Endothelial cell of umbilical vein (primary cell): ENCODE results near the gene CACNG4. TPM values are rescaled to one million over a fixed set of nuclear protein-coding genes. Genes with fewer than 3 reads are reported as not detected.

ENCODE experiments used
- BruUV-seq: library from RNA; stranded (reverse); fragments of 400-500 nt; replicated peaks from 2 replicates; lab custom pipeline; 2021; lab: Mats Ljungman, UMichigan
- CTCF ChIA-PET: fragments of 300-600, 350-600 bp; sonication (Branson Sonifier 250); formaldehyde crosslinking; loops from one replicate; lab custom pipeline; 2021; ENCODE audit warnings: antibody characterized with exemption, inconsistent platforms; lab: Charles Lee
- POLR2A ChIA-PET: fragments of 300-600, 350-600 bp; sonication (Branson Sonifier 250); formaldehyde crosslinking; loops from one replicate; lab custom pipeline; 2021; ENCODE audit warnings: antibody characterized with exemption, inconsistent platforms; lab: Charles Lee
- DNase-seq: peaks from one replicate; pipeline ENCODE4 v3.0.0-alpha.2; 2011; ENCODE audit warnings: low read depth, low spot score
- FAIRE-seq: peaks from 2 replicates; lab custom pipeline; 2011; peaks lifted over from hg19 to GRCh38; lab: Jason Lieb, UNC
- H2AFZ ChIP-seq: 2 replicates; pipeline ENCODE4 v1.6.0; 2012; ENCODE audit warnings: low read depth, low read length, control low read depth, inconsistent platforms
- H3K27ac ChIP-seq: 2 replicates; pipeline ENCODE4 v1.5.1; 2011; ENCODE audit warnings: low read depth, mild to moderate bottlenecking, control low read depth, low read length, moderate library complexity; ENCODE audit not compliant: insufficient read depth
- H3K27me3 ChIP-seq, 2 experiments: 2 replicates each; pipeline versions ENCODE4 v1.6.0 to v1.6.1; 2011; ENCODE audit warnings: low read length in 2 of 2, mixed read lengths in 1 of 2; ENCODE audit not compliant: control insufficient read depth in 2 of 2, insufficient read depth in 2 of 2
- H3K36me3 ChIP-seq, 2 experiments: 2 replicates in 1 of 2; 3 replicates in 1 of 2; pipeline ENCODE4 v1.5.1; 2011; ENCODE audit warnings: low read length in 2 of 2, mild to moderate bottlenecking in 1 of 2, moderate library complexity in 1 of 2; ENCODE audit not compliant: control insufficient read depth in 2 of 2, insufficient read depth in 2 of 2; ENCODE audit errors: extremely low read depth in 1 of 2
- H3K4me1 ChIP-seq: 3 replicates; pipeline ENCODE4 v1.5.1; 2011; ENCODE audit warnings: mild to moderate bottlenecking, low read length; ENCODE audit not compliant: control insufficient read depth, insufficient read depth; ENCODE audit errors: extremely low read depth
- H3K4me2 ChIP-seq: 2 replicates; pipeline ENCODE4 v1.6.1; 2011; ENCODE audit warnings: low read length, control low read depth, mixed read lengths; ENCODE audit not compliant: insufficient read depth
- H3K4me3 ChIP-seq, 3 experiments: fragments of 200-600 bp in 1 of 3; sonication (generic), shearing (Covaris generic) in 1 of 3; replicated peaks in 1 of 3; 2 replicates each; pipeline ENCODE4 v1.5.1; 2011 to 2016; ENCODE audit warnings: control low read depth in 3 of 3, low read length in 3 of 3, mild to moderate bottlenecking in 2 of 3, inconsistent platforms in 1 of 3, low read depth in 1 of 3, moderate library complexity in 1 of 3; ENCODE audit not compliant: insufficient read depth in 1 of 3
- H3K79me2 ChIP-seq: 2 replicates; pipeline ENCODE4 v1.6.0; 2012; ENCODE audit warnings: low read length, inconsistent platforms; ENCODE audit not compliant: control insufficient read depth, insufficient read depth
- H3K9ac ChIP-seq: replicated peaks from 2 replicates; pipeline ENCODE3; 2011; ENCODE audit warnings: low read length, control low read depth; ENCODE audit not compliant: insufficient read depth; ENCODE audit errors: extremely low read depth
- H3K9me1 ChIP-seq: replicated peaks from 3 replicates; pipeline ENCODE4 v1.6.0; 2011; ENCODE audit warnings: mild to moderate bottlenecking, low read length; ENCODE audit not compliant: control insufficient read depth, insufficient read depth; ENCODE audit errors: extremely low read depth
- H3K9me3 ChIP-seq: replicated peaks from 2 replicates; pipeline ENCODE4 v1.5.1; 2012; ENCODE audit warnings: low read length, inconsistent platforms; ENCODE audit not compliant: control insufficient read depth, insufficient read depth
- H4K20me1 ChIP-seq: replicated peaks from 2 replicates; pipeline ENCODE3; 2011; ENCODE audit warnings: mild to moderate bottlenecking, low read length; ENCODE audit not compliant: control insufficient read depth, insufficient read depth; ENCODE audit errors: extremely low read depth
- CTCF ChIP-seq, 2 donors: IDR thresholded peaks; 1 replicate in 1 of 2; 2 replicates in 1 of 2; pipeline ENCODE4 v1.5.1; 2011; ENCODE audit warnings: low read length in 2 of 2, mild to moderate bottlenecking in 2 of 2, moderate library complexity in 2 of 2, control low read depth in 1 of 2, inconsistent platforms in 1 of 2, low read depth in 1 of 2; ENCODE audit not compliant: insufficient read depth in 1 of 2; ENCODE audit errors: extremely low read depth in 1 of 2
- GATA2 ChIP-seq: IDR thresholded peaks from 2 replicates; pipeline ENCODE4 v1.7.0; 2011; ENCODE audit warnings: low read depth, mild to moderate bottlenecking, moderate library complexity, mixed read lengths, low read length; ENCODE audit not compliant: insufficient read length, insufficient read depth
- JUN ChIP-seq: IDR thresholded peaks from 2 replicates; pipeline ENCODE4 v1.6.1; 2011; ENCODE audit warnings: borderline replicate concordance, low read depth; ENCODE audit not compliant: insufficient read length, insufficient read depth
- MAX ChIP-seq: IDR thresholded peaks from 2 replicates; pipeline ENCODE4 v1.6.1; 2011; ENCODE audit not compliant: insufficient read depth, insufficient read length
- MYC ChIP-seq: IDR thresholded peaks from one replicate; pipeline ENCODE4 v1.6.1; 2011; ENCODE audit warnings: mild to moderate bottlenecking, low read depth, low read length
- dilution Hi-C: fragments of 300-500 bp; cut with MboI; formaldehyde crosslinking; loops from one replicate; pipeline ENCODE4 v1.15.0; 2019; ENCODE audit warnings: low sequenced_read_pairs; ENCODE audit not compliant: extremely low pct_ligation_motif_present
- intact Hi-C: fragments of 100-400 bp; cut with micrococcal nuclease; formaldehyde crosslinking; loops from one replicate; pipeline ENCODE4 v1.10.0; 2022
- polyA plus RNA-seq, 4 experiments: library from polyadenylated mRNA; depleted of rRNA in 3 of 4; stranded (reverse) in 3 of 4; unstranded in 1 of 4; fragments of >200 nt; gene quantifications; 2 replicates each; pipeline versions ENCODE4 v1.2.1 to v1.2.3, GENCODE V29; 2011 to 2012; ENCODE audit warnings: missing spikeins in 1 of 4
- total RNA-seq: library from RNA; stranded (reverse); gene quantifications from 2 replicates; pipeline ENCODE4 v1.2.3, GENCODE V29; 2021

CACNG4 gene
- total and polyA plus RNA-seq, 2 donors (not counting 3 experiments of a cell fraction or from before 2014, with no cell fraction given) = not detected

GRCh38 chr17:67055811-67056745, 91.6 kb downstream of the CACNG4 start:
- Histone ChIP-seq H3K27ac (no peak overlapping the region), H3K4me1 (no peaks in the 10 kb centered on the region), H3K4me2 (no peak overlapping the region), H3K9ac (no peak overlapping the region), H2AFZ (no peak overlapping the region), H3K36me3 (no peaks in the 10 kb centered on the region), H3K79me2 (no peaks in the 10 kb centered on the region), H3K9me3 (no peaks in the 10 kb centered on the region), H4K20me1 (no peaks in the 10 kb centered on the region), H3K4me3 (no peak overlapping the region), H3K9me1 (no peaks in the 10 kb centered on the region), H3K27me3 (no peaks in the 10 kb centered on the region)
- POLR2A ChIA-PET = no interaction called here
- dilution Hi-C loops = no loop called here
- intact Hi-C loops = no loop called here
- FAIRE-seq = no peak
- no TSS peak for BruUV-seq
- no peak for DNase-seq
- TF ChIP-seq MAX = no peak
- no peak for TF ChIP-seq JUN
- no peak for TF ChIP-seq GATA2
- no peak for TF ChIP-seq CTCF (IDR thresholded peaks at IDR 0.05; ENCODE audit: extremely low read depth in 1 of 2, insufficient read depth in 1 of 2, low read depth in 1 of 2, low read length in 2 of 2)
- no peak for TF ChIP-seq MYC
- CTCF ChIA-PET = no interaction called here
